GM23338 (cell line): ENCODE results near the gene YPEL4. TPM values are rescaled to one million over a fixed set of nuclear protein-coding genes. Genes with fewer than 3 reads are reported as not detected.

ENCODE experiments used
- ATAC-seq: fragments of 200-7000 bp; cut with Tn5 transposase; 3 replicates; pipeline ENCODE4 v1.9.1; 2020
- DNase-seq: peaks from one replicate; pipeline ENCODE4 v3.0.0-alpha.2; 2015; ENCODE audit warnings: low spot score
- H2AFZ ChIP-seq: fragments of 200-600 bp; sonication (generic); 2 replicates; pipeline ENCODE4 v1.8.0; 2016; ENCODE audit warnings: antibody characterized with exemption, mild to moderate bottlenecking, moderate library complexity
- H3F3A ChIP-seq: fragments of 200-600 bp; sonication (generic); replicated peaks from 2 replicates; pipeline ENCODE4 v1.8.0; 2017; ENCODE audit warnings: antibody characterized with exemption, mixed run types, low read depth
- H3K27ac ChIP-seq: fragments of 200-600 bp; sonication (generic); 2 replicates; pipeline ENCODE4 v1.6.1; 2016; ENCODE audit warnings: low read depth
- H3K27me3 ChIP-seq: fragments of 200-600 bp; sonication (generic); 2 replicates; pipeline ENCODE4 v1.8.0; 2016; ENCODE audit warnings: mild to moderate bottlenecking, mixed run types, moderate library complexity; ENCODE audit not compliant: insufficient read depth
- H3K36me3 ChIP-seq: fragments of 200-600 bp; sonication (generic); 2 replicates; pipeline ENCODE4 v1.8.0; 2016; ENCODE audit warnings: mild to moderate bottlenecking; ENCODE audit not compliant: insufficient read depth
- H3K4me1 ChIP-seq: fragments of 200-600 bp; sonication (generic); 2 replicates; pipeline ENCODE4 v1.8.0; 2016; ENCODE audit warnings: mild to moderate bottlenecking, moderate library complexity; ENCODE audit not compliant: insufficient read depth
- H3K4me2 ChIP-seq: fragments of 200-600 bp; sonication (generic); 2 replicates; pipeline ENCODE4 v1.7.1; 2017; ENCODE audit warnings: mixed run types
- H3K4me3 ChIP-seq: fragments of 200-600 bp; sonication (generic); 2 replicates; pipeline ENCODE4 v1.6.1; 2016; ENCODE audit warnings: mixed run types
- H3K79me2 ChIP-seq: fragments of 200-600 bp; sonication (generic); replicated peaks from 2 replicates; pipeline ENCODE4 v1.8.0; 2017; ENCODE audit warnings: mild to moderate bottlenecking; ENCODE audit not compliant: insufficient read depth
- H3K9me2 ChIP-seq: fragments of 200-600 bp; sonication (generic); 2 replicates; pipeline ENCODE4 v1.8.0; 2017; ENCODE audit not compliant: insufficient read depth
- H4K20me1 ChIP-seq: fragments of 200-600 bp; sonication (generic); replicated peaks from 2 replicates; pipeline ENCODE4 v1.8.0; 2017; ENCODE audit warnings: mild to moderate bottlenecking; ENCODE audit not compliant: insufficient read depth
- H3K27ac Mint-ChIP-seq: 2 replicates; pipeline ENCODE4 v1.8.0; 2020; ENCODE audit warnings: inconsistent platforms, mild to moderate bottlenecking, moderate library complexity, mixed read lengths
- H3K27me3 Mint-ChIP-seq: 3 replicates; pipeline ENCODE4 v1.8.0; 2022; ENCODE audit warnings: low read depth, mild to moderate bottlenecking, moderate library complexity, mixed read lengths, inconsistent platforms; ENCODE audit not compliant: insufficient read depth, poor library complexity
- H3K36me3 Mint-ChIP-seq: 3 replicates; pipeline ENCODE4 v1.8.0; 2021; ENCODE audit warnings: low read depth, mild to moderate bottlenecking, inconsistent platforms, moderate library complexity, mixed read lengths
- H3K4me1 Mint-ChIP-seq: 3 replicates; pipeline ENCODE4 v1.8.0; 2020; ENCODE audit warnings: mild to moderate bottlenecking, inconsistent platforms, mixed read lengths
- H3K4me3 Mint-ChIP-seq: 3 replicates; pipeline ENCODE4 v1.8.0; 2021; ENCODE audit warnings: moderate library complexity, mild to moderate bottlenecking, inconsistent platforms, mixed read lengths
- H3K9me3 Mint-ChIP-seq: 3 replicates; pipeline ENCODE4 v1.8.0; 2020; ENCODE audit warnings: moderate library complexity, mild to moderate bottlenecking, inconsistent platforms, mixed read lengths
- CREB1 ChIP-seq: fragments of 250-450 bp; sonication (Bioruptor Pico); IDR thresholded peaks from 2 replicates; pipeline ENCODE4 v1.5.0; 2020; ENCODE audit warnings: low read depth, mild to moderate bottlenecking, moderate library complexity
- EZH2 ChIP-seq: fragments of 200-600 bp; sonication (generic); IDR thresholded peaks from one replicate; pipeline ENCODE4 v1.8.0; 2017; ENCODE audit warnings: antibody characterized with exemption, mild to moderate bottlenecking, low read depth; ENCODE audit not compliant: unreplicated experiment
- EZH2phosphoT487 ChIP-seq: fragments of 200-600 bp; sonication (generic); IDR thresholded peaks from one replicate; pipeline ENCODE4 v1.8.1; 2018; ENCODE audit warnings: antibody characterized with exemption; ENCODE audit not compliant: unreplicated experiment
- JUNB ChIP-seq: IDR thresholded peaks from one replicate; pipeline ENCODE4 v1.6.1; 2016; ENCODE audit warnings: antibody characterized with exemption; ENCODE audit not compliant: unreplicated experiment
- NANOG ChIP-seq: IDR thresholded peaks from 2 replicates; pipeline ENCODE4 v1.6.1; 2016; ENCODE audit warnings: antibody characterized with exemption, borderline replicate concordance
- POLR2AphosphoS5 ChIP-seq: IDR thresholded peaks from 2 replicates; pipeline ENCODE4 v1.6.1; 2016; ENCODE audit warnings: antibody characterized with exemption, low read depth
- STAT1 ChIP-seq: IDR thresholded peaks from one replicate; pipeline ENCODE4 v1.6.1; 2016; ENCODE audit warnings: antibody characterized with exemption; ENCODE audit not compliant: unreplicated experiment
- ZNF114 ChIP-seq: fragments of 250-450 bp; sonication (Bioruptor Pico); IDR thresholded peaks from 2 replicates; pipeline ENCODE4 v1.5.0; 2020; ENCODE audit warnings: mild to moderate bottlenecking, moderate library complexity
- ZNF331 ChIP-seq: fragments of 250-450 bp; sonication (Bioruptor Pico); IDR thresholded peaks from 2 replicates; pipeline ENCODE4 v1.5.0; 2020; ENCODE audit warnings: low read depth, mild to moderate bottlenecking, moderate library complexity
- polyA plus RNA-seq: library from polyadenylated mRNA; unstranded; fragments of >200 nt; fragmentation: Nextera tagmentation; extraction: Ambion mirVana; gene quantifications from 2 replicates; pipeline ENCODE4 v1.2.1, GENCODE V29; 2016
- total RNA-seq: library from RNA; depleted of rRNA; stranded (reverse); fragments of >200 nt; shearing (Covaris generic); gene quantifications from 2 replicates; pipeline ENCODE4 v1.2.3, GENCODE V29; 2014
- TF ChIP-seq, protein P1 (sequence below), 2 experiments: fragments of 200-600 bp in 1 of 2; sonication (generic) in 1 of 2; conservative IDR thresholded peaks; 2 replicates each; pipeline versions ENCODE4 v1.5.1 to v1.6.1; 2016 to 2017; ENCODE audit warnings: antibody characterized with exemption in 2 of 2, low read depth in 2 of 2, mild to moderate bottlenecking in 2 of 2, moderate library complexity in 1 of 2
- TF ChIP-seq, protein P2 (sequence below): IDR thresholded peaks from 2 replicates; pipeline ENCODE4 v1.6.1; 2016; ENCODE audit warnings: antibody characterized with exemption
- TF ChIP-seq, protein P3 (sequence below): IDR thresholded peaks from one replicate; pipeline ENCODE4 v1.6.1; 2018; ENCODE audit warnings: antibody characterized with exemption; ENCODE audit not compliant: unreplicated experiment
- TF ChIP-seq, protein P4 (sequence below): fragments of 250-450 bp; sonication (Bioruptor Pico); IDR thresholded peaks from 2 replicates; pipeline ENCODE4 v1.5.0; 2020; ENCODE audit warnings: mild to moderate bottlenecking, moderate library complexity

YPEL4 gene
- total and polyA plus RNA-seq, 2 experiments from 2014 or later, result 1.1 TPM; not detected in 1

DNA sequence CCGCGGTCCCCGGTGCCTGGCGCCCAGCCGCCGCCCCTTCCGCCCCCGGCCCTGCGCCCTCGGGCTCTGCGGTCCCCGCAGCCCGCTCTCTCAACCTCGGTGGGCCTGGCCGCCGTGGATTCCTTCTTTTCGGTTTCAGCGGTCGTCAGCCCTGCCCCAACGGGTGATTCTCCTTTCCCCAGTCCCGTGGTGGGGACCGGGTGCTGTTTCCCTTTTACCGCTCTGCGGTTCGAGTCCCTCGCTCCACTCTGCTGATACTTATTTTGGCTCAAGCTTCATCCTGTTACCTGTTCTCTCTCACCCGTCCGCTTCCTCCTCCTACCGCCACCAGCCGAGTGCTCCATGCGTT, 18.7 kb upstream of the YPEL4 start:
- Histone ChIP-seq H3K9me2 (no peaks in the 10 kb centered on the region), H3K36me3 (peaks cover 13% of the 10 kb centered on the region; the same call in 1 of the 2 replicates), H3K27ac (peak overlapping the region; percentile 88), H3K79me2 (peaks cover 51% of the 10 kb centered on the region), H4K20me1 (peaks cover 7% of the 10 kb centered on the region), H2AFZ (peak overlapping the region; percentile 0; the same call in 1 of the 2 replicates), H3F3A (peaks cover 6% of the 10 kb centered on the region), H3K4me3 (peak overlapping the region; percentile 87), H3K27me3 (no peaks in the 10 kb centered on the region), H3K4me1 (peaks cover 5% of the 10 kb centered on the region; the same call in 1 of the 2 replicates), H3K4me2 (peak overlapping the region; percentile 88)
- peak; percentile 10 for ATAC-seq
- peak; percentile 43 for DNase-seq
- Mint-ChIP-seq H3K36me3 (peaks cover 23% of the 10 kb centered on the region), H3K4me3 (peak overlapping the region; percentile 97), H3K27me3 (peaks cover 18% of the 10 kb centered on the region), H3K4me1 (peaks cover 20% of the 10 kb centered on the region), H3K9me3 (peaks cover 2% of the 10 kb centered on the region; the same call in 2 of the 3 replicates), H3K27ac (peak overlapping the region; percentile 96)
- TF ChIP-seq JUNB, result no peak
- no peak for TF ChIP-seq POLR2AphosphoS5
- TF ChIP-seq, protein P1, sequence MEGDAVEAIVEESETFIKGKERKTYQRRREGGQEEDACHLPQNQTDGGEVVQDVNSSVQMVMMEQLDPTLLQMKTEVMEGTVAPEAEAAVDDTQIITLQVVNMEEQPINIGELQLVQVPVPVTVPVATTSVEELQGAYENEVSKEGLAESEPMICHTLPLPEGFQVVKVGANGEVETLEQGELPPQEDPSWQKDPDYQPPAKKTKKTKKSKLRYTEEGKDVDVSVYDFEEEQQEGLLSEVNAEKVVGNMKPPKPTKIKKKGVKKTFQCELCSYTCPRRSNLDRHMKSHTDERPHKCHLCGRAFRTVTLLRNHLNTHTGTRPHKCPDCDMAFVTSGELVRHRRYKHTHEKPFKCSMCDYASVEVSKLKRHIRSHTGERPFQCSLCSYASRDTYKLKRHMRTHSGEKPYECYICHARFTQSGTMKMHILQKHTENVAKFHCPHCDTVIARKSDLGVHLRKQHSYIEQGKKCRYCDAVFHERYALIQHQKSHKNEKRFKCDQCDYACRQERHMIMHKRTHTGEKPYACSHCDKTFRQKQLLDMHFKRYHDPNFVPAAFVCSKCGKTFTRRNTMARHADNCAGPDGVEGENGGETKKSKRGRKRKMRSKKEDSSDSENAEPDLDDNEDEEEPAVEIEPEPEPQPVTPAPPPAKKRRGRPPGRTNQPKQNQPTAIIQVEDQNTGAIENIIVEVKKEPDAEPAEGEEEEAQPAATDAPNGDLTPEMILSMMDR (conservative IDR thresholded peaks at IDR 0.05; ENCODE audit: low read depth in 2 of 2), result no peak
- TF ChIP-seq, protein P2, sequence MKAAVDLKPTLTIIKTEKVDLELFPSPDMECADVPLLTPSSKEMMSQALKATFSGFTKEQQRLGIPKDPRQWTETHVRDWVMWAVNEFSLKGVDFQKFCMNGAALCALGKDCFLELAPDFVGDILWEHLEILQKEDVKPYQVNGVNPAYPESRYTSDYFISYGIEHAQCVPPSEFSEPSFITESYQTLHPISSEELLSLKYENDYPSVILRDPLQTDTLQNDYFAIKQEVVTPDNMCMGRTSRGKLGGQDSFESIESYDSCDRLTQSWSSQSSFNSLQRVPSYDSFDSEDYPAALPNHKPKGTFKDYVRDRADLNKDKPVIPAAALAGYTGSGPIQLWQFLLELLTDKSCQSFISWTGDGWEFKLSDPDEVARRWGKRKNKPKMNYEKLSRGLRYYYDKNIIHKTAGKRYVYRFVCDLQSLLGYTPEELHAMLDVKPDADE, result no peak
- no peak for TF ChIP-seq NANOG
- no peak for TF ChIP-seq ZNF331 (CRISPR knock-in tag)
- TF ChIP-seq EZH2, result no peak
- TF ChIP-seq, protein P3, sequence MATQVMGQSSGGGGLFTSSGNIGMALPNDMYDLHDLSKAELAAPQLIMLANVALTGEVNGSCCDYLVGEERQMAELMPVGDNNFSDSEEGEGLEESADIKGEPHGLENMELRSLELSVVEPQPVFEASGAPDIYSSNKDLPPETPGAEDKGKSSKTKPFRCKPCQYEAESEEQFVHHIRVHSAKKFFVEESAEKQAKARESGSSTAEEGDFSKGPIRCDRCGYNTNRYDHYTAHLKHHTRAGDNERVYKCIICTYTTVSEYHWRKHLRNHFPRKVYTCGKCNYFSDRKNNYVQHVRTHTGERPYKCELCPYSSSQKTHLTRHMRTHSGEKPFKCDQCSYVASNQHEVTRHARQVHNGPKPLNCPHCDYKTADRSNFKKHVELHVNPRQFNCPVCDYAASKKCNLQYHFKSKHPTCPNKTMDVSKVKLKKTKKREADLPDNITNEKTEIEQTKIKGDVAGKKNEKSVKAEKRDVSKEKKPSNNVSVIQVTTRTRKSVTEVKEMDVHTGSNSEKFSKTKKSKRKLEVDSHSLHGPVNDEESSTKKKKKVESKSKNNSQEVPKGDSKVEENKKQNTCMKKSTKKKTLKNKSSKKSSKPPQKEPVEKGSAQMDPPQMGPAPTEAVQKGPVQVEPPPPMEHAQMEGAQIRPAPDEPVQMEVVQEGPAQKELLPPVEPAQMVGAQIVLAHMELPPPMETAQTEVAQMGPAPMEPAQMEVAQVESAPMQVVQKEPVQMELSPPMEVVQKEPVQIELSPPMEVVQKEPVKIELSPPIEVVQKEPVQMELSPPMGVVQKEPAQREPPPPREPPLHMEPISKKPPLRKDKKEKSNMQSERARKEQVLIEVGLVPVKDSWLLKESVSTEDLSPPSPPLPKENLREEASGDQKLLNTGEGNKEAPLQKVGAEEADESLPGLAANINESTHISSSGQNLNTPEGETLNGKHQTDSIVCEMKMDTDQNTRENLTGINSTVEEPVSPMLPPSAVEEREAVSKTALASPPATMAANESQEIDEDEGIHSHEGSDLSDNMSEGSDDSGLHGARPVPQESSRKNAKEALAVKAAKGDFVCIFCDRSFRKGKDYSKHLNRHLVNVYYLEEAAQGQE, result no peak
- no peak for TF ChIP-seq EZH2phosphoT487
- no peak for TF ChIP-seq STAT1
- TF ChIP-seq CREB1 (CRISPR knock-in tag), result no peak
- TF ChIP-seq, protein P4, sequence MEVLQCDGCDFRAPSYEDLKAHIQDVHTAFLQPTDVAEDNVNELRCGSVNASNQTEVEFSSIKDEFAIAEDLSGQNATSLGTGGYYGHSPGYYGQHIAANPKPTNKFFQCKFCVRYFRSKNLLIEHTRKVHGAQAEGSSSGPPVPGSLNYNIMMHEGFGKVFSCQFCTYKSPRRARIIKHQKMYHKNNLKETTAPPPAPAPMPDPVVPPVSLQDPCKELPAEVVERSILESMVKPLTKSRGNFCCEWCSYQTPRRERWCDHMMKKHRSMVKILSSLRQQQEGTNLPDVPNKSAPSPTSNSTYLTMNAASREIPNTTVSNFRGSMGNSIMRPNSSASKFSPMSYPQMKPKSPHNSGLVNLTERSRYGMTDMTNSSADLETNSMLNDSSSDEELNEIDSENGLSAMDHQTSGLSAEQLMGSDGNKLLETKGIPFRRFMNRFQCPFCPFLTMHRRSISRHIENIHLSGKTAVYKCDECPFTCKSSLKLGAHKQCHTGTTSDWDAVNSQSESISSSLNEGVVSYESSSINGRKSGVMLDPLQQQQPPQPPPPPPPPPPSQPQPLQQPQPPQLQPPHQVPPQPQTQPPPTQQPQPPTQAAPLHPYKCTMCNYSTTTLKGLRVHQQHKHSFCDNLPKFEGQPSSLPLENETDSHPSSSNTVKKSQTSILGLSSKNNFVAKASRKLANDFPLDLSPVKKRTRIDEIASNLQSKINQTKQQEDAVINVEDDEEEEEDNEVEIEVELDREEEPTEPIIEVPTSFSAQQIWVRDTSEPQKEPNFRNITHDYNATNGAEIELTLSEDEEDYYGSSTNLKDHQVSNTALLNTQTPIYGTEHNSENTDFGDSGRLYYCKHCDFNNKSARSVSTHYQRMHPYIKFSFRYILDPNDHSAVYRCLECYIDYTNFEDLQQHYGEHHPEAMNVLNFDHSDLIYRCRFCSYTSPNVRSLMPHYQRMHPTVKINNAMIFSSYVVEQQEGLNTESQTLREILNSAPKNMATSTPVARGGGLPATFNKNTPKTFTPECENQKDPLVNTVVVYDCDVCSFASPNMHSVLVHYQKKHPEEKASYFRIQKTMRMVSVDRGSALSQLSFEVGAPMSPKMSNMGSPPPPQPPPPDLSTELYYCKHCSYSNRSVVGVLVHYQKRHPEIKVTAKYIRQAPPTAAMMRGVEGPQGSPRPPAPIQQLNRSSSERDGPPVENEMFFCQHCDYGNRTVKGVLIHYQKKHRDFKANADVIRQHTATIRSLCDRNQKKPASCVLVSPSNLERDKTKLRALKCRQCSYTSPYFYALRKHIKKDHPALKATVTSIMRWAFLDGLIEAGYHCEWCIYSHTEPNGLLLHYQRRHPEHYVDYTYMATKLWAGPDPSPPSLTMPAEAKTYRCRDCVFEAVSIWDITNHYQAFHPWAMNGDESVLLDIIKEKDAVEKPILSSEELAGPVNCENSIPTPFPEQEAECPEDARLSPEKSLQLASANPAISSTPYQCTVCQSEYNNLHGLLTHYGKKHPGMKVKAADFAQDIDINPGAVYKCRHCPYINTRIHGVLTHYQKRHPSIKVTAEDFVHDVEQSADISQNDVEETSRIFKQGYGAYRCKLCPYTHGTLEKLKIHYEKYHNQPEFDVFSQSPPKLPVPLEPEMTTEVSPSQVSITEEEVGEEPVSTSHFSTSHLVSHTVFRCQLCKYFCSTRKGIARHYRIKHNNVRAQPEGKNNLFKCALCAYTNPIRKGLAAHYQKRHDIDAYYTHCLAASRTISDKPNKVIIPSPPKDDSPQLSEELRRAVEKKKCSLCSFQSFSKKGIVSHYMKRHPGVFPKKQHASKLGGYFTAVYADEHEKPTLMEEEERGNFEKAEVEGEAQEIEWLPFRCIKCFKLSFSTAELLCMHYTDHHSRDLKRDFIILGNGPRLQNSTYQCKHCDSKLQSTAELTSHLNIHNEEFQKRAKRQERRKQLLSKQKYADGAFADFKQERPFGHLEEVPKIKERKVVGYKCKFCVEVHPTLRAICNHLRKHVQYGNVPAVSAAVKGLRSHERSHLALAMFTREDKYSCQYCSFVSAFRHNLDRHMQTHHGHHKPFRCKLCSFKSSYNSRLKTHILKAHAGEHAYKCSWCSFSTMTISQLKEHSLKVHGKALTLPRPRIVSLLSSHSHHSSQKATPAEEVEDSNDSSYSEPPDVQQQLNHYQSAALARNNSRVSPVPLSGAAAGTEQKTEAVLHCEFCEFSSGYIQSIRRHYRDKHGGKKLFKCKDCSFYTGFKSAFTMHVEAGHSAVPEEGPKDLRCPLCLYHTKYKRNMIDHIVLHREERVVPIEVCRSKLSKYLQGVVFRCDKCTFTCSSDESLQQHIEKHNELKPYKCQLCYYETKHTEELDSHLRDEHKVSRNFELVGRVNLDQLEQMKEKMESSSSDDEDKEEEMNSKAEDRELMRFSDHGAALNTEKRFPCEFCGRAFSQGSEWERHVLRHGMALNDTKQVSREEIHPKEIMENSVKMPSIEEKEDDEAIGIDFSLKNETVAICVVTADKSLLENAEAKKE, result no peak
- no peak for TF ChIP-seq ZNF114
